Measurements from ENCODE around the gene PKP2. TPM values are rescaled to one million over a fixed set of nuclear protein-coding genes. Genes with fewer than 3 reads are reported as not detected.

The PKP2 gene
- total and polyA plus RNA-seq, 2 of the 13 experiments (the other 11 are each of a cell fraction or from before 2014, with no cell fraction given): 15.1 to 25.3 TPM

DNA sequence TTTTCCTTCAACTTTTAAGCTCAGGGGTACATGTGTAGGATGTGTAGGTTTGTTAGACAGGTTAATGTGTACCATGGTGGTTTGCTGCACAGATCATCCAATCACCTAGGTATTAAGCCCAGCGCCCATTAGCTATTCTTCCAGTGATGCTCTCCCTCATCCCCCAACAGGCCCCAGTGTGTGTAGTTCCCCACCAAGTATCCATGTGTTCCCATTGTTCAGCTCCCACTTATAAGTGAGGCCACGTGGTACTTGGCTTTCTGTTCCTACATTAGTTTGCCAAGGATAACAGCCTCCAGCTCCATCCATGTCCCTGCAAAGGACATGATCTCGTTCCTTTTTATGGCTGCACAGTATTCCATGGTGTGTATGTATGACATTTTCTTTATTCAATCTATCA lies 92.3 kb downstream of the PKP2 start (continued):
- TF ChIP-seq ZNF180 (CRISPR knock-in tag; IDR thresholded peaks at IDR 0.05; ENCODE audit: borderline replicate concordance, low read depth): no peak
- TF ChIP-seq, protein P1, sequence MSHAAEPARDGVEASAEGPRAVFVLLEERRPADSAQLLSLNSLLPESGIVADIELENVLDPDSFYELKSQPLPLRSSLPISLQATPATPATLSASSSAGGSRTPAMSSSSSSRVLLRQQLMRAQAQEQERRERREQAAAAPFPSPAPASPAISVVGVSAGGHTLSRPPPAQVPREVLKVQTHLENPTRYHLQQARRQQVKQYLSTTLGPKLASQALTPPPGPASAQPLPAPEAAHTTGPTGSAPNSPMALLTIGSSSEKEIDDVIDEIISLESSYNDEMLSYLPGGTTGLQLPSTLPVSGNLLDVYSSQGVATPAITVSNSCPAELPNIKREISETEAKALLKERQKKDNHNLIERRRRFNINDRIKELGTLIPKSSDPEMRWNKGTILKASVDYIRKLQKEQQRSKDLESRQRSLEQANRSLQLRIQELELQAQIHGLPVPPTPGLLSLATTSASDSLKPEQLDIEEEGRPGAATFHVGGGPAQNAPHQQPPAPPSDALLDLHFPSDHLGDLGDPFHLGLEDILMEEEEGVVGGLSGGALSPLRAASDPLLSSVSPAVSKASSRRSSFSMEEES (CRISPR knock-in tag; IDR thresholded peaks at IDR 0.05): no peak
- TF ChIP-seq, protein P2, sequence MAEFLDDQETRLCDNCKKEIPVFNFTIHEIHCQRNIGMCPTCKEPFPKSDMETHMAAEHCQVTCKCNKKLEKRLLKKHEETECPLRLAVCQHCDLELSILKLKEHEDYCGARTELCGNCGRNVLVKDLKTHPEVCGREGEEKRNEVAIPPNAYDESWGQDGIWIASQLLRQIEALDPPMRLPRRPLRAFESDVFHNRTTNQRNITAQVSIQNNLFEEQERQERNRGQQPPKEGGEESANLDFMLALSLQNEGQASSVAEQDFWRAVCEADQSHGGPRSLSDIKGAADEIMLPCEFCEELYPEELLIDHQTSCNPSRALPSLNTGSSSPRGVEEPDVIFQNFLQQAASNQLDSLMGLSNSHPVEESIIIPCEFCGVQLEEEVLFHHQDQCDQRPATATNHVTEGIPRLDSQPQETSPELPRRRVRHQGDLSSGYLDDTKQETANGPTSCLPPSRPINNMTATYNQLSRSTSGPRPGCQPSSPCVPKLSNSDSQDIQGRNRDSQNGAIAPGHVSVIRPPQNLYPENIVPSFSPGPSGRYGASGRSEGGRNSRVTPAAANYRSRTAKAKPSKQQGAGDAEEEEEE (CRISPR knock-in tag; IDR thresholded peaks at IDR 0.05; ENCODE audit: borderline replicate concordance): no peak
- no peak for TF ChIP-seq ZBTB38 (CRISPR knock-in tag; IDR thresholded peaks at IDR 0.05)
- TF ChIP-seq PHF8 (CRISPR knock-in tag; IDR thresholded peaks at IDR 0.05): no peak
- TF ChIP-seq BHLHE40 (IDR thresholded peaks at IDR 0.05; ENCODE audit: low read length): no peak
- TF ChIP-seq, protein P3, sequence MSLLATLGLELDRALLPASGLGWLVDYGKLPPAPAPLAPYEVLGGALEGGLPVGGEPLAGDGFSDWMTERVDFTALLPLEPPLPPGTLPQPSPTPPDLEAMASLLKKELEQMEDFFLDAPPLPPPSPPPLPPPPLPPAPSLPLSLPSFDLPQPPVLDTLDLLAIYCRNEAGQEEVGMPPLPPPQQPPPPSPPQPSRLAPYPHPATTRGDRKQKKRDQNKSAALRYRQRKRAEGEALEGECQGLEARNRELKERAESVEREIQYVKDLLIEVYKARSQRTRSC (CRISPR knock-in tag; IDR thresholded peaks at IDR 0.05; ENCODE audit: low read depth): no peak
- no peak for TF ChIP-seq POLR2A (IDR thresholded peaks at IDR 0.05; ENCODE audit: insufficient read depth in 1 of 2, low read depth in 2 of 2, low read length in 2 of 2)
- TF ChIP-seq SALL2 (CRISPR knock-in tag; IDR thresholded peaks at IDR 0.05): no peak
